Activated gamma-delta T cell (primary cell): Measurements from ENCODE around the gene IGFN1.
"Not testable (repeated sequence)": the region's sequence is repeated elsewhere in the genome, so short reads cannot be mapped to it uniquely, and the experiment has no call there.

Experiments
- DNase-seq: peaks from one replicate; lab custom pipeline; 2025; lab: John Stamatoyannopoulos, UW

Gene IGFN1

DNA sequence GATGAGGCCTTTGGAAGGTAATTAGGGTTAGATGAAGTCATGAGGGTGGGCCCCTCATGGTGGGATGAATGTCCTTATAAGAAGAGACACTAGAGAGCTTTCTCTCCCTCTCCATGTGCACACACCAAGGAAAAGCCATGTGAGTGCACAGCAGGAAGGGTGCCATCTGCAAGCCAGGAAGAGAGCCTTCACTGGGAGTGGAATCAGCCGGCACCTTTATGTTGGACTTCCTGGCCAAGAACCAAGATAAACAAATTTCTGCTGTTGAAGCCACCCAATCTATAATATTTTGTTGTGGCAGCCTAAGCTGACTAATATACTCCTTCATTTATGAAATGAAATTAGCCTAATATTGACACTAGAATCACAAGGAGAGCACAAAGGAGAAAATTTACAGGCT lies 54.5 kb downstream of the IGFN1 start:
- no peak for DNase-seq

DNA sequence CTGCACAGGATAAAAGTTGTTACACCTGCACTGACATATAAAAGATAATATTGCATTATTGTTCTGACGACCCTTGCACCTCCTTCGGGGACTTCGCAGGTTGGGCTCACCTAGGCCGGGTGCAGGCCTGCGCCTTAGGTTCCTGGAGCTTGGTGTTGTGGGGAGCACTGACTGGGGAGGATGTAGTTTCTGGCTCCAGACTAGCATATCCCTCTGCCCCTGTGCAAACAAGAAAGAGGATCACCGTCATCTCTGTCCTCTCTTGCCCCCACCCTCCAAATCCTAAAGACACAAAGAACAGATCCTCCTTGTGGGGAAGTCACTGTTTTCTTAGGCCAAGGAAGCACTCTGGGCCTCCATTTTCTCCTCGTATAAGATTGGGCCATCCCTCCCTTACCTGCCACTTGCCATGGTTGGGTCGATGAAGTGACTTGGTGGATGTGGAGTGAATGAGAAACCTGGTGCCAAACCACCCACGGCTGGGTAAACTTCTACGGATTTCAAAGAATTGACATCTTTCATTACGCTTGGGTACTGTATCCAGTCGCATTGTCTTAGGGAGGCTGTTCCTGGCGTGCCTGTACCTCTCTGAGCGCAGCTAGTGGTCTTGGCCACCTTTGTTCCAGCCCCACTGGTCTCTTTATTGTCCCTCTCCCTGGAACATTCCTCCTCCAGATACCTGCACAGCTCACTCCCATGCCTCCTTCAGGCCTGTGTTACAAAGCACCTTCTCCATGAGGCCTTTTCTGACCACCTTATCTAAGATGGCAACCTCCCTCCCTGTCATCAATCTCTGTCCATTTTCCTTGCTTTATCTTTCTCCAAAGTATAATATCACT lies 58.3 kb downstream of the IGFN1 start:
- no peak for DNase-seq

DNA sequence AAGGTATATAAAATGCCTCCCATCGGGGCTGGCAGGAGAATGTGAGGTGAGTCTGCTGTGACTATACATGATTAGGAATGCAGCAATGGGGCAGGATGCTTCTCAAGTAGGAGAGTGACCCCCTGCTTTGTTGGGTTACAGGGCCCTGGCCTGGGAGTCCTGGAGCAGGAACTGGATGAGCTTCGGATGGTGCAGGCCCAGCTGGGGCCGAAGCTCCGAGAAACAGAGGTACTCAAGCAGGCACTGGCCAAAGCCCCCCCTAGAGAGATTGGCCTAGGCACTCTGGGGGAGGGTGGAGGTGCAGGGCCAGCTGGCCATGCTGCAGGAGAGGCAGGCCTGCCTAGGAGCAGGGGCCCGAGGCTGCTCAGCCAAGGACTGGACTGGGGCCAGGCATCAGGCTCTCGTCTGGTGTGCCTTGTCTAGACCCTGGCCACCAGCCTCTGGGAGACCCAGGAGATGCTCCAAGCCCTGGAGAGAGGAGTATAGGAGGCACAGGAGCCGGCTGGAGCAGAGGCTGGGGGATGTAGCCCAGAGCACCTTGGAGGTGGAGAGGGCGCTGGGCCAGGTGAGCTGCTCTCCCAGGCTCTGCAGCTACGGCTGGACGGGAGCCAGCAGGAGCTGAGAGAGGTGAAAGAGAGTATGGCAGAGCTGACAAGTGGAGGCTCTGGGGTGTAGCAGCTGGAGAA lies 59.8 kb downstream of the IGFN1 start:
- DNase-seq = no peak

DNA sequence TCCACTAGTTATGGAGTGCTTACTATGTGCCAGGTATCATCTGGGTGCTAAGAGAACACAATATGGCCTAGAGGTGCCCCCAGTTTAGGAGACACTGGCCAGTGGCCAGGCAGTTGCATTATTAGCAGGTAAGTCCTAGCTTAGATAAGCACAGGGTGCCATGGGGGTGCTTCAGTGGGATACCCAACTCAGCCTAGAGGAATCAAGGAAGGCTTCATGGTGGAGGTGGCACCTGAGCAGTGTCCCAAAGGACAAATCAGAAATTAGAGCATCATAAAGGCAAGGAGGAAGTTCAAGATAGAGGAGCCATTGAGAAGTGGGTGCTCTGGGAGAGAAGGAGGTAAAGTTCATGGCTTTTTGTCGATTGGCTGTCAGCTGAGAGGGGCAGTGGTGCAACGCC lies 60.8 kb downstream of the IGFN1 start:
- no peak for DNase-seq

DNA sequence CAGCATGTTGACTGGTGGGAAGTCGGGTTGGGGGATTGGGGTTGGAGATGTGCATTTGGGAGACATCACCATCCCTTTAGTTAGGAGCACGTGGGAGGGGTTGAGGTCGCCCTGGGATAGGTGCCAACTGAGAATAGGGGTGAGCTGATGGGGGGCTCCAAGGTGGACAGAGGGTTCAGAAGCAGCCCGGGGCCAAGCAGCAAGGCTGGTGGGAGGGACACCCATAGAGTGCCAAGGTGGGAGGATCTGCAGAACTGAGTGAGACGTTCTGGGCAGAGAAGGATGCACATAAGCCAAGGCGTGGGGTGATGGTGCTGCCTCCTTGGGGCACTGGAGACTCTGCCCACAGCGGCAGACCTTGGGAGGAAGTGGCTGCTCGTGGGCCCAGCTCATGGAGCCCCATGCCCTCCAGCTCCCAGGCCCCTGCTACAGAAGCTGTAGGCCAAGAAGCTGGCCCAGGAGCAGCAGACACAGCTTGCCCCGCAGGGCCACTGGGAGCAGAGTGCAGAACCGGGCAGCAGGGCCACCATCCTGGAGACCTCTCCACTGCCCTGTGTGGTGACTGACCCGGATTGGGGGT lies 61.3 kb downstream of the IGFN1 start:
- DNase-seq = no peak

DNA sequence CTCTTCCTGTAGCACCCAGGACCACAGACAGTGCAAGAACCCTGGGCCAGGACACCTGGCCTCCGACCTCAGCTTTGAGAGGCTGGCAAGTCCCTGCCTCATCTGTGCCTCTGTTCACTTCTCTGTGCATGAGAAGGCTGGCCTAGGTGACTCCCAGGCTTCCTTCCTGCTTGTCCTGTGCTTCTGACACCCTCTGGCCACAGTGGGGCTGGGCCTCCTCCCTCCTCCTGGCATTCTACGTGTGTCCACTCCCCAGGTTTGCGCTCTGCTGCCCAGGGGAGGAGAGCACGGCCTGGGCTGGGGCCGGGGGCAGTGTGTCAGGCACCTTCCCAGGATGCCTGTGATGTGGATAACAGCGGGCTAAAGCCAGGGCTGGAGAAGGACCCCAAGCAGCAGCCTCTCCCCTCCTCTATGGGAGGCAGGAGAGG lies 62.3 kb downstream of the IGFN1 start:
- no peak for DNase-seq

DNA sequence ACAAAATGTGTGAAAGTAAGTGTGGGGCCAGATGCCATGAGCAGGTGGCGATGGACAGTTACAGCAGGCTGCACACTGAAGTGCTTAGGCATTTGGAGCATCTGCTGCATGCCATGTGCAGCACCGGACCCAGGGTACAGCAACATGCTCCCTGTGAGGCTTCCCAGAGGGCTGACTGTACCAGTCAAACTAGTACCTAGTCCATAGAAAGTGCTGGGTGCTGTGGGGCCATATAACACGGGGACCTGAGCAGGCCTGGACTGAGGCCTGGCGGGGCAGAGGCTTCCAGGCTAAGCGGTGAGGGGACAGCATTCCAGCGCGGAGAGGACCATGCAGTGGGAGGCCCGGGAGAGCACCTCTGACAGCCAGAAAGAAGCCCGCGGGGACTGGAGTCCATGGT lies 62.8 kb downstream of the IGFN1 start:
- DNase-seq = no peak

DNA sequence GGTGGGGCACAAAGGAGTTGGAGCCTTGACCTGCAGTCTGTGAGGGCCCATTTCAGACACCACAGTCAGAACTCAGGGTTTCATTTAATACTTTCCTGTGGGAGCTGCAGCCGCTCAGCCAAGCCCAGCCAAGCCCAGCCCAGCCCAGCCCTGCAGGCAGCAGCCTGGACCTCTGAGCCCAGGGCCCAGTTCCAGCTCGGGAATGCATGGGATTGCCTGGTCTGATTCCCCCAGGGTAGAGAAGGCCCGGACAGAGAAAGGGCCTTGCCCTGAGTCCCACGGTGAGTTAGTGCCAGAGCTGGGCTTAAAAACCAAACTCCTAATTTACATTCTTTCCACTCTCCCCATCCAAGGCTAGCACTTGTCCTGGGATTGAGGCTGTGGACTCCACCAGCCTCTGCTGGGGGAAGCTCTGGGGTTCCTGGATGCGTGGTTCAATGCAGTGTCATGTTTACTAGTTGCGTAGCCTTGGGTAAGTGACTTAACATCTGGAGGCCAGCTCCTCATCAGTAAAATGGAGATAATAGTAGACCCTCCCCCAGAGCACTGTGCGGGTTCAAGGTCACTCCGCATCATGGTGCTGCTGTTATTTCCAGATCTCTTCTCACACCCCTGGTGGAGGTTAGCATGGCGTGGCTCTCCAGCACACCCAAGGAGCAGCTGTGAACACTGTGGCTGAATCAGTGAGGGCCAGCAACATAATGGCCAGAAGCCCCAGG lies 63.4 kb downstream of the IGFN1 start:
- DNase-seq = no peak

DNA sequence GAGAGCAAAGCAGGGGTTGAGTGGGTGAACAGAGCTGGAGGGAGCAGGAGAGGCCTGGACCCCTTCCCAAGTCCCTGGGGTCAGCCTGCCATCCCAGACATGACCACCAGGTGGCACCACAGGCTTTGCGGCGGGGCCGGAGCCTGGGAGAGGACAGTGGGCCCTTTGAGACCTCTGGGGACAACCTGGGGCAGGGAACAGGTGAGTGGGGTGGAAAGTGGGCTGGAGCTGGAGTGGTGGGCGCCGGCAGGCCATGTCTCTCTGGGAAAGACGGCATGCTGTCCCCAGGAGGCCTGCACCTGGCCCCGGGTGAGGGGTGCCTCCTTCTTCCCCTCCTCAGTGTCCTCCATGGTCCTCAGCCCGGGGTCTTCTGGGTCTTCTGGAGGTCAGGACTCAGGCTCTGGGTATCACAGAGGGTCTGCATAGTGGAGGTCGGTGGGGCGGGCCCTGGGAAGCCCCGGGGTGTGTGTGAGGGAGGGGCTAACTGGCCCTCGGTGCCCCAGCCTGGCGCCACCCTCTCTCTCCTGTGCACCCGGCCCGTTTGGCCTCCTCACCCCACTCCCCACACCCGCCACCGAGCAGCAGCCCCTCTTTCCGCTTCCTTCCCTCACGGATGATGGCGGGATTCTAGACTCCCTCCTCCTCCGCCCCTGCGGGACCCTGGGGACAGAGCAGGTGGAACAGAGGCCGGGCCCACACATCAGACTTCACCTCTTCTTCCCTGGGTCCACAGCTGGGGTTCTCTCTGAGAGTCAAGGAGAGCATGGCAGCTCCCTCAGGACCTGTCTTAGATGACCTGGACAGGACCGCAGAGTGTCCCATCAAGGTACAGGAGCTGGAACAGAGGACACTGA lies 64.2 kb downstream of the IGFN1 start:
- no peak for DNase-seq

DNA sequence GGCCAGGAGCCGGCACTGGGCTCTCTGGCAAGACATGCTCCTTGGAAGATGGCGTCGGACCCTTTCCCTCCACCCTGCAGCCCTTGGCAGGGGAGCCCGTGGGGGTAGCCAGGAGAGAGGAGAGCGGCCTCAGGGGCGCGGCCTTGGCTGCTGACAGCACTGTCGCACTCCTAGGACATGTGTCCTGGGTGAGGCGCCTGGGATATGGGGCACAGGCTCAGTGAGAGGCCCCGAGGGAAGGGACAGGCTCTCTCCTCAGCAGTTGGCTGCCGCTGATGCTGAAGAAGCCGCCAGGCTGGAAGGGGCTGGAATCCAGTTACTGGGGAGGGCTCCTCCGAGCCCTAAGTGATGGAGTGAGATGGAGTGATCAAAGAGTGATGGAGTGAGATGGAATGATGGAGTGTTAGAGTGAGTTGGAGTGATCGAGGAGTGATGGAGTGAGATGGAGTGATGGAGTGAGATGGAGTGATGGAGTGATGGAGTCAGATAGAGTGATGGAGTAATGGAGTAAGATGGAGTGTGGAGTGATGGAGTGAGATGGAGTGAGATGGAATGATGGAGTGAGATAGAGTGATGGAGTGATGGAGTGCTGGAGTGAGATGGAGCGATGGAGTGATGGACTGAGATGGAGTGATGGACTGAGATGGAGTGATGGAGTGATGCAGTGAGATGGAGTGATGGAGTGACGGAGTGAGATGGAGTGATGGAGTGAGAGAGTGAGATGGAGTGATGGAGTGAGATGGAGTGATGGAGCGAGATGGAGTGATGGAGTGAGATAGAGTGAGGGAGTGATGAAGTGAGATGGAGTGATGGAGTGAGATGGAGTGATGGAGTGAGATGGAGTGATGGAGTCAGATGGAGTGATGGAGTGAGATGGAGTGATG lies 65.1 kb downstream of the IGFN1 start:
- no peak for DNase-seq

DNA sequence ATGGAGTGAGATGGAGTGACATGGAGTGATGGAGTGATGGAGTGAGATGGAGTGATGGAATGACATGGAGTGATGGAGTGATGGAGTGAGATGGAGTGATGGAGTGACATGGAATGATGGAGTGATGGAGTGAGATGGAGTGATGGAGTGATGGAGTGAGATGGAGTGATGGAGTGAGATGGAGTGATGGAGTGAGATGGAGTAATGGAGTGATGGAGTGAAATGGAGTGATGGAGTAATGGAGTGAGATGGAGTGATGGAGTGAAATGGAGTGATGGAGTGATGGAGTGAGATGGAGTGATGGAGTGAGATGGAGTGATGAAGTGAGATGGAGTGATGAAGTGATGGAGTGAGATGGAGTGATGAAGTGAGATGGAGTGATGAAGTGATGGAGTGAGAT lies 67.5 kb downstream of the IGFN1 start:
- DNase-seq = not testable (repeated sequence)

DNA sequence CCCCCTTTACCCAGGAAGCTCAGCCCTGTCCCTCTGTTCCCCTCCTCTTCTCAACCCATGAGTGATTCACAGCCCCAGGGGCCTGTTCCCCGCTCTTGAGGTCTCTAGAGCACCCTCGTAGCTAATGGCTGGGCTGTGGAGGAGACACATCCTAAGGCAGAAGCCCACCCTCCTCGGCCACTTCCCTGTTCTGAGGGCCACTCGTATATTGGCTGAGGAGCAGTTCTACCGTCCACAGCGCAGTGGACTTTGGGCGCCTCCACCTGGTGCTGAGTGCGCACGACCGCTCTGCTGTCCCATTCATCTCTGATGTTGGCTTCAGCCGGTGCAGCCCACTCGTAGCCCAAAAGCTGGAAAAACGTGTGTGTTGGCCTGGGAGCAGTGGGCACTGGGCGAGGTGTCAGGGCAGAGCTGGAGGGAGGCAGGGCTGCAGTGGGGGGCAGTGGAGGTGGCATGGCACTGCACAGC lies 68.2 kb downstream of the IGFN1 start:
- DNase-seq = no peak

DNA sequence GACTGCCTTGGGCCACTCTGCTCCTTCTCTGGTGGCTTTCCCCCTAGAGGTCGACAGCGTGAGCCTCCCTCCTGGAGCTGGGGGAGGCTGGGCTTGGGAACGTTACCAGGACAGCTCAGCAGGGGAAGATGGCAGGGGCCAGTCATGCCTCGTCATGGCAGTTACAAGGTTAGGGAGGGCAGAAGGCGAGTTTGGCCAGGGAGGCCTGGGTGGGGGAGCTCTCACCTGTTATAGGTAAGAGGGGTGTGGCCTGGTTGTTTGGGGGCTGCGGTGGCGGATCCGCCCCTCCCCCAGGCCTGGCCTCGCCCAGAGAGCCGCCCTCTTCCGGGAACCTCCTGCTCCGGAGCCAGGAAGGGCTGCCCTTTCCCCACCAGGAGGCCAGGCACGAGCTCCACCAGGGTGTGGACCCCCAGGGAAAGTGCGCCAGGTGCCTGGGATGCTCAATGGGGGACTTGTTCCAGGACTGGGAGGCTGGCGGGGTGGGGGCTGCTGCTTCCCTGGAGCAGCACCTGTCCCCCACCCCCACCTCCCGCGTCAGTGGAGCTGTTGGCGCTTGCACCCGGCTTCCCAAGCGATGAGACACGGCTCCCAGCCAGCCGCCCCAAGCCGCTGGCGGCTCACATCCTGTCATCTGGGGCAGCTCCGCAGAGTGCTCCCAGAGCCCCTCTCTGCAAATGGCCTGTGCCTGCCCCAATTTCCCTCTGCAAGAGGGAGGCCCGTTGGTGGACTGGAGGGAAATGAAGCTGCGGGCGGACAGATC lies 69.0 kb downstream of the IGFN1 start:
- no peak for DNase-seq

DNA sequence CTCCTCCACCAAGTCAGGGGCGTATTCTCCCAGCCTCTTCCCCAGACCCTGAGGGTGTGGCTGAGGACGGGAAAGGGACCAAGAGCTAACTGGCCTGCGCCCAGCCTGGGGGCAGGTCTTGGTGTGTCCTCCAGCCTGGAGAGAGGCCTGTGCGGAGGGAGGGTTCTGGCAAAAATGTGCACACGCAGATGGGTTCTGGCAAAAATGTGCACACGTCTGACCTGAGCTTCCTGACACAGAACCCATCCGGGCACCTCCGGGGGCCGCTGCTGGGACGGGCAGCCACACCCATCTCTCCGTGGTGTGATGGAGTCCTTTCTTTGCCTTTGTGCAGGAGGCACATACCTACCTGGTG lies 69.6 kb downstream of the IGFN1 start:
- DNase-seq = no peak

DNA sequence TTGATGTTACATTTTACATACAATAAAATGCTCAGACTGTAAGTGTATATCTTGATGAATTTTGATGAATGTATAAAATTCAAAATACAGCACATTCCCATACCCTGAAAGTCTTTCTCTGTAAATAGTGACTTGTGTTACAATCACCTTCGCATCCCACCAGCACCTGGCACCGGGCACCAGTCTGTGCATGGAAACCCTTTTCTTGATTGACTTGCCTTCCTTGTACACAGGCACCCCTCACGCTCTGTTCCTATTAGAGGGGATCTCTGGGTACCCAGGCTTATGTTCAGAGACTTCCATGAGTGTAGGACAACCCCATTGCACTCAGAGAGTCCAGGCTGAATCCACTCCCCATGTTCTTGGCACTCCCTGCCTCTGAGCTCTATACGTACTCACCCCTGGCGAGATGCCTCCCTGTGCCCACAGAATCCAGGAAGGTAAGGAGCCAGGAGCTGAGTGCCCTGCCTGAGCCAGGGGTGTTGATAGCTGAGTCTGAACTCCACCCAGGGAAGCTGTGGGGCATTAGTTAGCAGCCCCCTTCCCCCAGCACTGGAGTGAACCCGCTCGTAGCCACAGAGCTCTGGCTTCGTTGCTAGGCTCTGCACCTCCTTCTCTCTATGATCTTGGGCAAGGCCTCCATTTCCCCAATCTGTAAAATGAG lies 70.2 kb downstream of the IGFN1 start:
- DNase-seq = no peak

DNA sequence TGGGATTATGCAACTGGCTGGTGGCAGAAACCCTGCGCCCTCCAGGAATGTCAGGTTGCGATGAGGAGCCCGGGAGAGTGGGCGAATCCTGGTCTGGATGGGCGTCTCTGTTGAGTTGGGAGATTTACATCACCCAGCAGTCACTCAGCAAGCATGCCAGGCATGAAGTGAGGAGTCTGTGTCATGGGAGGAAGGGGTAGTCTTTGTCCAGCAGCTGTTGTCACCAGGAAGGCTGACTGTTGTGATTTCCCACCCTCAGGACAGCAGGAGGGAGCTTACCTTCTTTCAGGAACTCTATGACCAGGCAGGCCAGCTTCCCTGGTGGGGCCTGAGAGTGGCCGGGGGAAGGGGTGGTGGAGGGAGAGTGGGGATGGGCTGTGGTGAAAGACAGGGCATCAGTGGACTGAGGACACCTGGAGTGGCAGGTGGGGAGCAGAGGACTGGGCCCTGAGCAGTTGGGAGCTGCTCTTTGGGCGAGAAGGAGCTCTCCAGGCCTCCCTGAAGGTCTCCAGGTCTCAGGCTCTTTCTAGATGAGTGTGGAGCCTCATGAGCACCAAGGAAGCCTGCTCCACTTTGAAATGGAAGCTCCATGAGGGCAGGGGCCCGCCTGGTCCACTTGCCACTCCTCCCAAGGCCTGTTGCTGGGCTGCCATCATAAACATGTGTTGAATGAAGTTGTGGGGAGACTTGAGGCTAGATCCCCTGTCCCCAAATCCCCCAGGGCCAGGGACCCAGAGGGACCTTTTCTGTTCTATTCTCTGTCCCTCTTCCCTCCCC lies 71.3 kb downstream of the IGFN1 start:
- no peak for DNase-seq

DNA sequence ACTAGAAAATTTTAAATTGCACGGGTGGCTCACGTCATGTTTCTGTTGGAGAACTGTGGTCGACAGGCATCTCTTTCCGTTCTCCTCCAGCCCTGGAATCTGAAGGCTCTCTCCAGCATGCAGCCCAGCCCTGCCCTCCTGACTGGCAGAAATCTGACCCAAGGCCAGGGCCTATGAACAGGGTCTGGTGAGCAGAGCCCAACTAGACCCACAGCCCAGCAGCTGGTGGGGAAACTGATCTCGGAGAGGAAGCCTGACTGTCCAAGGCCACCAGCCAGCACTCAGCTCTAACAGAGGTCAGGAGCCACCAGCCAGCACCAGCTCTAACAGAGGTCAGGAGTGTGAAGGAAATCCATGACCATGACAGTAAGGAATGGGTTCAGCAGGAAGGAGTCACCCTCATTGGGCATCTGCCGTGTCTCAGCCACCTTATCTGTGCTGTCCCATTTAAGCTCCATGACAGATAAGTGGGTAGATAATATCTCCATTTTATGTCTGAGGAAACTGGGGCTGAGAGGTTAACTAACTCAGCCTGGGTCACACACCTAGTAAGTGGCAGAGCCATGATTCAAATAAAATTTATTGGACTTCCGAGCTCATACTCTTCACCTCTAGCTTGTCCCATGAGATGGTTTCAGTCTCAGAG lies 72.5 kb downstream of the IGFN1 start:
- no peak for DNase-seq

DNA sequence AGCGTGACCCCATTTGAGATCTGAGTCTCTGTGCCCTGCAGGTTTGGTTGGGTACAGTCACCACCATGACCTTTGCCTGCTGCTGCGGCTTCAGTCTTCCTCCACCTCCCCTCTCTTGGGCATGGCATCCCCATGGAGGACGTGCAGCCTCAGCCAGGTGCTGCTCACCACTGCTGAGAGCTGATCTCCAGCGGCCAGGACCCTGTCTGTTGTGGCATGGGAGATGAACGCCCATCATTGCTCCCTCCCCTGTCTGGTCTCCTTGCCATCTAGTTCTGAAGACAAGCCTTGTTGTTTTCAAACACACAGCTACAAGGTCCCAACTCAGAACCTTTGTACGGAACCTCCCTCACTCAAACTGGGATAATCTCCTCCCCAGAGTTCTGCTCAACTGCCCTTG lies 73.4 kb downstream of the IGFN1 start:
- no peak for DNase-seq
